ENCODE results near the gene TNFAIP8.

The TNFAIP8 gene

DNA sequence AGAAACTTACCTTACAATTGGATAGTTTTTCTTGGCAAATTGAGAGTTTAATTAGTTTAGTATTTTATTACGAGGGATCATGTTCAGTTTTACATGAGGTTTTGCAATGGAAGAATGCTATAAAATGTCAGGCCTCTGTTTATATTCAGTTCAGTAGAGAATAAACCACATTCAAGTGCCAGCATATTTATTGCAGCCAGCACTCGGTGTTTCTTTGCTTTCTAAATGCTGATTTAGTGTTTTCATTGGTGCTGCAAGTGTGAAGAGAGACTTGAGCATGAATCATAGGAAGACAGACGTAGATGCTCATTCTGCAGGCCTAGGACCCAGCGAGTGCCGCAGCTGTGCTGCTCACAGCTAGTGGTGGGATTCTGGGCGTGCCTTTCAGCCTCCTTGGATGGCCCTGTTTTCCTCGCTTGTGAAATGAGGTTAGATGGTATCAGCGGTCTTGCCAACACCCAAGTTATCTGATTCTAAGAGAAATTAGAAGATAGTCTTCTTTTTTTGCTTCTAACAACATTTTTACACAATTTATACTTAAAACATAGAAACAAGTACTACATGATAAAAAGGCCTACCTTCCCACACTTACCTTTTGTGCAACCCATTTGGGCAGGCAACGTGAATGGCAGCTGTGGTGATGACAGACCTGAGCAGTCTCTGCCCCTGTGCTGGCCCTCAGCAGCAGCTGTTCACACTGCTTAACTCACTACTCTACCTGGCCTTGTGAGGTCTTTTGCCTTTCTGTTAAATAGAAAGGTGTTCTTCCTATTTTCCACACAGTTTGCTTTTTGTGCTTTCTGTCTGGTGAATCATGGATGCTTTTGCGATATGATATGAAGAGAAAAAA, 26.8 kb upstream of the TNFAIP8 start:
- DNase-seq (ENCODE audit: low read depth in 2 of 2), result peak in 1 of 2 donors; percentile 51

DNA sequence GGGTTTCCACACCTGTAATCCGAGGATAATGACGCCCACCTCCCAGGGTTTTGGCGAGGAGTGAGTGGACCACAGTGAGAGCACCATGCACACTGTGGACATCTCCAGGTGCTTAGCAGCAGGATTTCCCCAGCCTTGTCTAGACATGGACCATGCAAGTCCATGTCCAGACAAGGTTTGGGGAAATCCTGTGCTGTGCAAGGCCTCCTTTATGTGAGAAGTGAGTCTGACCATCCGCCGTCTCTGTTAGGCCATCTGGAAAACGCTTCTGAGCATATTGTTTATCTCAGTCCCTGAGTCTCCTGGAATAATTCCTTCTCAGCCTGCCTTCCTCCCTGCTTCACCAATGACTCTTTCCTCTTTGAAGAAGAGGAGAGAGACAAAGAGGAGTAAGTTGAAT, 26.2 kb upstream of the TNFAIP8 start:
- no peak for DNase-seq (ENCODE audit: low read depth in 2 of 2)

DNA sequence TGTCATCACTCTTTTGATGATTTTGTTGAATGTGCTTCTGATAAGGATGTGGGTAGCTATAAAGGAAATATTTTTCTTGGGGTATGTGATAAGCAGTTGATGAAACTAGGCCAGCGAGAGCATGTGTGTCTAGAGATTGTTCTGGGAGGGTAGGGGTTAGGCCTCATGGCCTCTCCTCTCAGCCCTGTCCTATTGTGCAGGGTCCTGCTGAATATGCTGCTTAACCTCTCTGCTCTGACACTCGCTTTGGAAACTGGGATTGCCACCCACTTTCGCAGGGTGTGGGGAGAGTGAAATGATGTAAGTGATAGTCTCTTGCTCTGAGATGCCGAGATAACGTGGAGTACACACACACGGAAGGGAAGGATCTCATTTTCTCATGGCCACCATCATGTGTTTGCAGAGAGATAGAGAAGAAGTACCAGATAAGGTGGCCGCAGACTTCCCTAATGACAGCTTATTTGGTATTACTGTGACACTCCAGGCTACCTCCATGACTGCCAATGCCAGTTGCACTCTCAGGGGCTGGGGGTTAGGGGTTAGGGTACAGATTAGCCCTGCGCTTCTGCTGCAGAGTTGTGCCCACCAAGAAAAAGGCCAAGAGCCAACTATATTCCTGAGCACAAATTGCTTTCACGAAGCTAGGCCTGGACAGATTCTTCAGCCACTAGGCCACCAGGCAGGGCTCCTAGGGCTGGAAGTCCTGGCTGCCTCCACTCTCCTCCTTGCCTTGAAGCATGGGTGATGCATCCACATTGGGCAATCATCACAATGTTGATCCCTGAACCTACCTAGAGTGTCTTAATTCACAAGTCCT, 25.2 kb upstream of the TNFAIP8 start:
- no peak for DNase-seq (ENCODE audit: low read depth in 2 of 2)

DNA sequence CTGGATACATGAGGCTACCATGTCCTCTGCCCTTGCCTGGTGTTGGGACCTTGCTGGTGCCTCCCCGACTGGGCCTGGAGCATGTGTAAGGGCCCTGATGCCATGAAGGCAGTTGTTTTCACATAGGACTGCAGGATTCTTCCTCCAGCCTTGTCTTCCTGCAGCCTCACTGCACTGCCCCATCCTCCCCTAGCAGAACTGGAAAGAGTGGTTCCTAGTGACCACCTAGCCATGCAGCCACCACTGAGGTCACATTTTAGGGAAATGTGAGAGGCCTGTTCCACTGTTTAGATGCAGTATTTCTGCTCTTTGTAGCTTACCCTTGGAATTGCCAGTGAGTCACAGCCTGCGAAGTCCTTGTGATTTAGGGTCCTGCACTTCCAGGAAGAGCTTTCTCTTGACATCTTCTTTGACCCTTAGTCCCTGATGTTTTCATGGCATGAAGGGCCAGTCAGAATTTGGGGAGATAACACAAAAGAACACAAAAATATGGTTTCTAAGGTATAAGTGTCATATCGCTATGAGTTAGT, 24.2 kb upstream of the TNFAIP8 start:
- no peak for DNase-seq (ENCODE audit: low read depth in 2 of 2)

DNA sequence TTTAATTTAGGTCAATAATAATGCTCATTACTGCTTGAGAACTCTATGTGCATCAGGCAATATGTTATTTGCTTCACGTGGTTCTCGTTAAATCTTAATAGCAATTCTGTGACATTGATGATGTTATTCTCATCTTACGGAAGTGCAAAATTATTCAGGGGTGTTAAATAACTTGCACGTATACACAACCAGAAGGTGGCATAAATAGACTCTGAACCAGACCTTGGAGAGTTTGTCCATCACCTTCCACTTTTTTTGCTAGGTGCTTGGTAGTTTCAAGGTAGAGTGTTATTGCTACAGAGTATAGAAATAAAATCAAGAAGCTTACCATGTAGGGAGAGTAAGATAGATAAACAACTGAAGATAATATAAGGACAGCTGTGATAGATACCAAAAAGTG, 23.6 kb upstream of the TNFAIP8 start:
- no peak for DNase-seq (ENCODE audit: low read depth in 2 of 2)

DNA sequence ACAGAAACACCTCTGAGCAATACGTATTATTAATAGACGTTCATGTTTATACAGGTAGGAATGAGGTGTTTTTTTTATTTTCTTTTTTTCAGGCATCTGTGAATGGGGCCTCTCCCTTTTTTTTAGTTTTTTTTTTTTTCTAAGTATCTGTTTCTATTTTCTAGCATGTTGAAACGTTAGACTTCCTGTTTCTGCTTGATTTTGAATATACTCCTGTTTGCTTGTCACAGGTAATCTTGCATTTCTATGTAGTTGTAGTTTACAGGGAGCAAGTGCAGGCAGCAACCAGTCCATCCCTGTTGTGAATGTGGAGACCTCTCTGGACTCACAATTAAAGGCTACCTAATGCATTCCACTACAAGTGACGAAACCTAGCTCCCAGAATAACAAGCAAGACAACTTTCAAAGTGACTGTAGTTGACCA, 22.8 kb upstream of the TNFAIP8 start:
- DNase-seq (ENCODE audit: low read depth in 2 of 2), result no peak

DNA sequence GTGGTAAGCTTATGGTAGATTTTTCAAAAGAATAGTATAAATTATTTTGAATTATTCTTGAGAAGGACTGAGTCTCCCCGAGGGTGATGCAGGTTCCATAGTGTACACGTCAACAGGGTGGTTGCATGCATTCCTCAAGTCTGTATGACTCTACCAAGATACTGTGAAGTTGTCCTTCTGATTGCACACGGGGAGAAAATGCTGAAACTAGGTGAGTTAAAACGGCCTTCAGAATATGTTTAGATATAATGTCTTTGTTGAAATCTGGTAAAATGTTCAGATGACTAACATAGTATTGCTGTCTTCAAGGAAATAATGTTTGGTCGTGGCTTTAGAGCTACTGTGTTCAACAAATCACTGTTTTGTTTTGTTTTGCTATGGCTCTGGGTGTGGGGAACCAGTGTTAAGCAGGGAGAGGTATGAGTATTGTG, 22.4 kb upstream of the TNFAIP8 start:
- no peak for DNase-seq (ENCODE audit: low read depth in 2 of 2)

DNA sequence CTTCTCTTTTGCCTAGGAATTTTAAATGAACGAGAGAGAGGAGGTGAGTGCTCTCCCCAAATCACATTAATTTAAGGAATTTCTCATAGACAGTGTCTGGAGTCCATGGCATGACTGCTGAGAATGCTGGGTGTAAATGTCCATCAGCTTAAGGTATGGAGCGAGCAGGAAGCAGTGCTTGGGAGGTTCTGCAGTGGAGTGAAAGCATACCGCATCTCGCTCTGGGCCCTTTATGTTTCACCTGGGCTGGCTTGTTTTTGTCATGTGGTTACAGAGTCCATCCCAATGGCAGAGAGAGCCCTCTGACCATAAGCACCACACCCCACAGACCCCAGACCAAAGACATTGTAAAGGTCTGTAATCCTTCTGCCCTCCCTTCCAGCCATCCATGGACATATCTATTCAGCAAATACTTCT, 20.6 kb upstream of the TNFAIP8 start:
- DNase-seq (ENCODE audit: low read depth in 2 of 2), result no peak

DNA sequence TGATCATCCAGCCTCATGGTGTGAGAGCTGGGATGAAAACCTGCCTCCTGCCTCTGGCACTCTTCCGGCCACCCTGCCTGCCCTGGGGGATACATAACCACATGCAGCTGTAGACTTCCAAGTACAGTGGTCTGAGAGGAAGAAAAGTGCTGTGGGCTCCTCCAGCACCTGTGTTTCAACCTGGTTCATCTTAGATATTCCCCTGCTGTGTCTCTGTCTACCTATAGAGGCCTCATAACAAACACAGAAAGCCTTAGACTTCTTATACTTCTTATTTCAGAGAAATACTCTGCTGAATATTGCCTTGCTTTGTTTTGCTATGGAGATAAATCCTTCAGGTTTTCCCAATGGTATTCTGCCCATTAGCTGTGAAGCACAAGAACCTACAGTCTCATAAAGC, 19.6 kb upstream of the TNFAIP8 start:
- DNase-seq (ENCODE audit: low read depth in 2 of 2), result no peak

DNA sequence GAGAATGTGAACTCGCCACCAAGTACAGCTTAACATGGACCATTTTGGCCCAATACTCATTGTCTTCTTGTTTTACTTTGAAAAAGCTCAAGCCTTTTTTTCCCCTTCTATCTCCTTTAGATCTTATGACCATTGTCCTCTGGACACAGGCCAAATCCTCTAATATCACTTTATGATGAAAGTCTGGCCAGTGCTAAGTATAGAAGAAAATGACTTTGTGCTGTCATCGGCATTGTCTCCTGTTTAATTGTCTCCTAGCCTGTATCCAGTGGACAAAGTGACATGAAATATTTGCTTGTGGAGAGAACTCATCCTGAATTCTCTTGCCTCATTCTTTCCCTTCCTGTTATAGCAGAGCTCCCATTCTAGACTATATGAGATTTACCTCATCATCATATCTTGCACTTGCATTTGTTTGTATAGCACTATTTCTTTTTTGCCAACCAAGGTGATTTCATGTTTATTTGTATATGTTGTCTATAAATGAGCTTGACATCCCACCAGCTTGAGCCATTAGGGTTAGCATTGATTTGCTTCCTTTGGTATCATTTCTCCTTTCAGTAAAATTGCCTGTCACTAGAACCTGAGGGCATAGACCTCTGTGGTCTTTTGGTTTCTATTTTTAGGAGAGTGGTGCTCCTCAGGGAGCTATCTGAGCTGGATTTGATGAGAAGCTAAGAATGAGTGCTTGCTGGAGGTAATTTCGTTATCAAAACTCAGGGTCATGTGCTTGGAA, 18.8 kb upstream of the TNFAIP8 start:
- no peak for DNase-seq (ENCODE audit: low read depth in 2 of 2)

DNA sequence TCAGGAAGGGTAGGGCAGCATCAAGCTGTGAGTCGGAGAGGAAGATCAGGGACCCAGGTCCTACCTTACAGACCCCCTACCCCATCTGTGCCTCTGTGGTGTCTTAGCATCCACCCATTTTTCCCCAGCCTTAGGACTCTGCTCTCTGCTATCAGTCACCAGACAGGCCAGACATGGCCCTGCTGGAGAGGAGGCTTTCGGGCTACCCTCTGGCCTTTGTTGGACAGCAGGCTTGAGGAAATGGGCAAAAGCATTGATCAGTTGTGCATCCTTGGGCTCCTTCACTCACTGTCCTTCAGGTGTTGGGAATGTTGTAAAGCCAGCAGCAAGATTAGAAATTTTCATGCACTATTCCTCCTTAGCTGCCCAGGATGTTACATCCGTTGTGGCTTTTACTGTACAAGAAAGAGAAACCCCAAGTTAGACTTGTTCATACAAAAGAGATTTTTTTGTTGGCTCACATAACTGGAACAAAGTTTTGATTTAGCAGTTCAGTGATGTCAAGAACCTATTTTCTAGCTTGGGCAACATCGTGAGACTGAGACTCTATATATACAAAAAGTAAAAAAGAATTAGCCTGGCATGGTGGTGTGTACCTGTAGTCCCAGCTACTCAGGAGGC, 17.4 kb upstream of the TNFAIP8 start:
- DNase-seq (ENCODE audit: low read depth in 2 of 2), result no peak

DNA sequence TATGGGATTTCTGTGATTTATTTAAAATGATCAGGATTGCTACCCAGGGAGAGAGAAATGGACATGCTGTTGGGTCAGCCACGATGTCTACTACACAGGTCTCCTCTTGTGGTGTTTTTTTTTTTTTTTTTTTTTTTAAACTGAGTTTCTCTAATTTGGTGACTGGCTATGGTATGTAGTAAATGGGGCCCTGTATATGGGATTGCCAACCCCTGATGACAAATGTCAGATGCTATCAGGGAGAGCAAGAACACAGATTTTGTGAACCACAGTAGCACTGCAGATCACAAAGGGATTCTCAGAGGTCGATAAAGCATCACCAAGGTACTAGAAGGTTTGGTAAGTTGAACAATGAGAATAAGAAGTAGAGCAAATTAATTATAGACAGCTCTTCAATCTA, 16.5 kb upstream of the TNFAIP8 start:
- no peak for DNase-seq (ENCODE audit: low read depth in 2 of 2)

DNA sequence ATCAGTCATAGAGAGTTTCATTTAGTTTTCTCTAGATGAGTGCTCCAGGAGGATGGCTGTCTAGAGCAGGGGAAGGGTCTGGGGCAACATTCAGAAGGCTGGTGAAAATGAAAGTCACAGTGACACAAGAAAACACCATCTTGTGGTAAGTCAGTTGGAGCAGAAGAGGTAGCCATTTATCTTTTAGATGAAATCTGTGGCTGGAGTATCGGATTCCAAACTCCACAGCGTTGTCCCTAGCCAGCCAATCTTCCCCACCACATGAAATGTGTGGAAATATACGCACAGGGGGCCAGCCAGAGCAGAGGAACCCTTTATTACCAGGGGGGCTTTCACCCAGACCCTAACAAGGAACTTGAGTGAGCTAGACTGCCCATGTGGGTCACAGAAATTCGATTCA, 15.9 kb upstream of the TNFAIP8 start:
- no peak for DNase-seq (ENCODE audit: low read depth in 2 of 2)

DNA sequence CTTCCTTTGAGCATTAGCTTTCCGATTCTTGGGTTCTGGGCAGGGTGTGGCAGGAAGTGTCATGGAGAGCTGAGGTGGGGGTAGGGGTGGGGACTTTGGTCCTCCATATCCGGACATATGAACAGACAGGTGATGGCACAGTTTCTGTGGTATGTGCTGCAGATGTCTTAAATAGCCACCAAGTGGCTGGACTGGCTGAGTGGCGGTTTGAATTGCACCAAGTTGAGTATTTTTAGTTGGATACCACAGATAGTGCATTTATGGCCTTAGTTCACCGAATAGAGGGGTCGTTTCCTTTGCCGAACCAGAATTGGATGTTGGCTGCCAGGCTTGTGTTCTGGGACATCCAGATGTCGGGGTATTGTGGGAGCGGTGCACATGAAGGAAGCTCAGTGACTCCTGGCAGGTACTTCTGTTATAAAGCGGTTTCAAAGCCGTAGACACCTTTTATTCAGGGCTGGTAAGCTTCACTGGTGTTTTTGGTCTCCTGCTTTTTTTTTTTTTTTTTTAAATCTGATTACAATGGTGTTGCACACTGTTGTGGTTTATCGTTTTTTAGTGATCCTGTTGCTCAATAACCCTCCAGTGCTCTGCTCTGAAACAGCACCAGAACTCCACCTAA, 15.1 kb upstream of the TNFAIP8 start:
- peak in 1 of 2 donors; percentile 30 for DNase-seq (ENCODE audit: low read depth in 2 of 2)

DNA sequence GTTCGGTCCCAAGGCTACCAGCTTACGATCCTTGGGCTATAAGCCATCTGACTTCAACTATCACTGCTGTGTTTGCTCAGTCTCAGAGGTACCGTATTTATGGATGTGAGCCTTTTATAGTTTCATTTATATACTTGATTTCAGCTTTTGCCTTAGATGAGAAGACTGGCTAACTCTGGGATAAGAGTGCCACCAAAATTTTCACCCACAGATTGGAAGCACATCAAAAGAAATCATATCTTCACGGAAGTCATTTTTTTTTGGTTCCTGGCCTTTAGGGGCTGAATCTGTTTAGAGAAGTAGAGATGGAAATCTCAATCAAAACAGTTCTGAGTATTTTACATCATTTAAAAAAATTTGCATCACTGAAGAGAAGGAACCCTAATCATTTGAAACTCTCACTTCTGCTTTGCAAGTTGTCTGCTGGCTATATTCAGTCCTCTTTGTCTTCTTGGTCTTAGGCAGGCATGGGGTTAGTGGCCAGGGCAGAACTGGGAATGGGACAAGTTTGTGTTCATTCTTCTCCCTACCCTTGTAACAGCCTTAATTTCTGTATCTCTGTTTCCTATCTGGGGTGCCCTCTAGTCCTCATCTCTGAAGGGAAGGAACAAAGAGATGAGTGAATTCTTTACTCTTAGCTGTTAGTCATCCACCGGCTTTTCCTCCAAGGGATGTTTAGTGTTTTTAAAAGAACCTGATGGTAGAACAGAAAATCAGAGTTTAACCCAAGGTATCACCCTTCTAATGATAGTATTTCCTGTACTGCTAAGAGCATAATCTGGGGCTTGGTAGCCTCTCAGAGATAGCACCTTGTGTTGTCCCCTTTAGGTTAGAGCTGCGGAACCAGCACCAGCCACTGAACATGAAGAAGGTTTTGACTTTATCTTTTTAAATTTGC, 14.1 kb upstream of the TNFAIP8 start:
- no peak for DNase-seq (ENCODE audit: low read depth in 2 of 2)

DNA sequence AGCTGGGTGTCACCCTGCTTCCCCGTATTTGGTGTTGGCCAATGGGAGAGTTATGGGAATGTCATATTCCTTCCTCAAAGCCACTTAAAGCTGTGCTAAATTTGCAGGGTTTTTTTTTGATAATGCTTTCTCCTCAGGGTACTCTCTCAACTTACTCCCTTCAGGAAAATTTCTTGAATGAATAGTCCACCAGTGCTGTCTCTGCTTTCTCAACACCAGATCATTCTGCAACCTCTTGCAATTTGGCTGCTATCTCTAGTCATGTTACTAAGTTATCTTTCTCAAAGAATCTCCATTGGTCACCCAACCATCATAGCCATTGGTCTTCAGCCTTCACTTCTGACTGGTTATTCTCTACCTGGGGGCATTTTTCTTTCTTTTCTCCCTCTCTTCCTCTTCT, 13.4 kb upstream of the TNFAIP8 start:
- no peak for DNase-seq (ENCODE audit: low read depth in 2 of 2)

DNA sequence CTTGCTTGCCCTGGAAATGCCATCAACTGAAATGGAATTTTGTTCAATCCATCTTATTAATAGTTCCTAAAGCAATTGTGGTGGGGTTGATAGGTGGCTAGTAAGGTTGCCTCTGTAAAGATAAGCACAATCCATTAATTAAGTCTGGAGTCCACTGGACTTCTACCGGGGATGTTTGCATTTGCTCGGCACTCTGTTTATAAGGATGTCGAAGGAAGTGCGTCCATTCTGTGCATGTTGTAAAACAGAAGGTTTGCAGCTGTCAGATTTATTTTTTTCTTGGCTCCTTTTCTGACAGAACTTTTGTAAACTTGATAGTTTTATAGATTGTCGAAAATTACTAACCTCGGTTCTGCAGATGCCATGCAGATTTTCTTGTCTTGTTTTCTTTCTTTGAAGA, 12.8 kb upstream of the TNFAIP8 start:
- no peak for DNase-seq (ENCODE audit: low read depth in 2 of 2)

DNA sequence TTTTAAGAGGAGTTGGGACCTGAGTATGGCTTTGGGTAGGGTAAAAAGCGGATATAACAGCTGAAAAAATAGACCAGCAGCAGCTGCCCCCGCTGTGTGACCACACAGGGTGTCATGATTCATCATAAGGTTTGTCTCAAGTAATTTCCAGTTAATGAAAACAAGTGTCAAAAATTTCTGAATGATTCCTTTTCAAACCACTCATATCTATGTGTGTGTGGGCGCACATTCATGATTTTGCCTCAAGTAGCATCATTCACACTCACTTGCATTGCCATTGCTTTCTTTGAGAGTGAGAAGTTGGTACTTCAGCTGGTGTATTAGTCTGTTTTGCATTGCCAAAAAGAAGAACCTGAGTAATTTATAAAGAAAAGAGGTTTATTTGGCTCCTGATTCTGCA, 12.1 kb upstream of the TNFAIP8 start:
- DNase-seq (ENCODE audit: low read depth in 2 of 2), result peak; percentile 59 to 62

DNA sequence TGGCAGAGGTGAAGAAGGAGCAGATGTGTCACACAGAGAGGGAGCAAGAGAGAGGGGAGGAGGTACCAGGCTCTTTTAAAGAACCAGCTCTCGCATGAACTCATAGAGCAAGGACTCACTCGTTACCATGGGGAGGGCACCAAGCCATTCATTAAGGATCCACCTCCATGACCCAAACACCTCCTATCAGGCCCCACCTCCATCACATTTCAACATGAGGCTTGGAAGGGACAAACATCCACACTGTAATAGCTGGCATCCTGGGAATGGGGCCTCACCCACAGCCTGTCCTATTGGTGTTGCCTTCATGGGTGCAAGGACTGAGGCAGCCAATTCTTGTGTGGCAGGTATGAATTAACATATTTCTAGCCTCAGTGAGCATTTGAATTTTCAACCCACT, 11.6 kb upstream of the TNFAIP8 start:
- DNase-seq (ENCODE audit: low read depth in 2 of 2), result no peak

DNA sequence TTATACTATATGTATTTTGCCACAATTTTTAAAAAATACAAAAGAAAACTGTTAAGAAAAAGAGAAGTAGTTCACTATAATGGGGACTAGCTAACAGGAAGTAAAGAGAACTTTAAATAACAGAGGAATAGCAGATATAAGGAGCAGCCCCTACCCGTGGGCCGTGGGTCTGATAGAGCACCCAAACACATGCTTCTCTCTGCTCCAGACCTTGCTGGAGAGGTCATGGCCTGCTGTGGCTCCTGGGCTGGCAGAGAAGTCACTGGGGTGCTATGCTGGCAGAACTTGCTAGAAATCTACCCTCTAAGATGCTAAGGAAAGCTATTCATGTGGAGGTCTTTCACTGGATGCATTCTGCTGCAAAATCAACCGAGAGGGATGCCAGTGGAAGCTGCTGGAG, 10.0 kb upstream of the TNFAIP8 start:
- DNase-seq (ENCODE audit: low read depth in 2 of 2), result no peak

Measured in stimulated activated CD8-positive, alpha-beta memory T cell treated with anti-CD3 and anti-CD28 coated beads, Interleukin-7, amount 100 ng/mL, for 4 hours (primary cell).